ENCODE results near the gene SEMA3D. TPM values are rescaled to one million over a fixed set of nuclear protein-coding genes. Genes with fewer than 3 reads are reported as not detected.

SEMA3D gene
- total and polyA plus RNA-seq, 2 donors (not counting 1 experiment from before 2014, with no cell fraction given), result 0.46 to 0.59 TPM

DNA sequence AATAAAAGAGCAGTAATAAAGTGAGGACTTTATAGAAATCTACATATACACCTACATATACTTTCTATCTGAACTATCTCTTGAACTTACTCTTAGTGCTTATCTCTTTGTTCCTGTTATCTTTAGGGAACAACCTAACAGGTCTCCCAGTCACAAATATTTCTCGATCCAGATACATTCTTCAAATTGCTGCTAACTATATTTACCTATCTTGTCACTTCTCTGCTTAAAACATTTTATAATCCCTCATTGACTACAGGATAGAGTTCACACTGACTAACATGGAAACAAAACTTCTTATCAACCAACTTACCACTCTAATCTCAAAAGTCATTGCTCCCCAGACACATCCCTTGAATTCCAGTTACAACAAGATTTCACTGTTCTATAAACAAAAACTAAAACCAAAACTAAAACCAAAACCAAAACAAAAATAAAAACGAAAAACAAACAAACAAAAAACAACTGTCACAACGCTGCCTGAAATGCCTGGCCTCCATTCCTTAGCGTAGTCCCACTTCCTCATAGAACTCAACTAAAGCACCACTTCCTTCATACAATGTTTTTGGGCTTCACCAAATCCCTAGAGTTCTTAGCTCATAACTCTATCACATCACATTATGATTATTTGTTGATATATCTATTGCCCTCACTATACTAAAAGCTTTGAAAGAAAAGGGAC lies 134.7 kb downstream of the SEMA3D start:
- DNase-seq (no peak), ATAC-seq (ENCODE audit: low read depth) (no peak)
- no peaks in the 10 kb centered on the region for H3K27me3 ChIP-seq (replicated peaks in 1 of 4; ENCODE audit: control extremely low read depth in 1 of 4, control insufficient read depth in 3 of 4, insufficient read depth in 4 of 4, low read length in 3 of 4)
- no peaks in the 10 kb centered on the region for H3K9me3 ChIP-seq (ENCODE audit: control extremely low read depth in 1 of 3, control insufficient read depth in 2 of 3, insufficient read depth in 1 of 3, low read length in 2 of 3)
- Mint-ChIP-seq H3K27me3 (no peaks in the 10 kb centered on the region), H3K27ac (no peak overlapping the region), H3K4me3 (no peak overlapping the region), H3K4me1 (no peaks in the 10 kb centered on the region), H3K9me3 (ENCODE audit: insufficient read depth) (no peaks in the 10 kb centered on the region)
- H3K4me3 ChIP-seq (ENCODE audit: control extremely low read depth in 1 of 5, extremely low read depth in 1 of 5, insufficient read depth in 1 of 5, low read depth in 2 of 5, low read length in 4 of 5), result no peak overlapping the region
- no peaks in the 10 kb centered on the region for H3K4me1 ChIP-seq (ENCODE audit: control insufficient read depth in 2 of 2, insufficient read depth in 2 of 2, low read length in 2 of 2)
- H3K9ac ChIP-seq (ENCODE audit: low read length), result no peak overlapping the region
- intact Hi-C loops (cut with micrococcal nuclease), result no loop called here
- ChIA-PET POLR2A (no interaction called here), CTCF (interaction anchor here (0.9 to 1.3 kb wide), 3 partner anchors 10 to 413 kb away, joined by 3 to 4 read pairs (median 3); no protein-coding TSS in a partner anchor)
- H3K36me3 ChIP-seq (replicated peaks in 1 of 2; ENCODE audit: control extremely low read depth in 1 of 2, control insufficient read depth in 1 of 2, extremely low read depth in 1 of 2, insufficient read depth in 2 of 2, low read length in 1 of 2), result no peaks in the 10 kb centered on the region
- WGBS (ENCODE audit: insufficient coverage), result 87% methylated on average over 3 of the region's 4 CpGs
- no peak overlapping the region for H2AFZ ChIP-seq (ENCODE audit: insufficient read depth, low read depth, low read length, poor library complexity, severe bottlenecking)
- TF ChIP-seq EZH2 (IDR thresholded peaks at IDR 0.05; ENCODE audit: borderline replicate concordance, insufficient read depth, low read depth, low read length, poor library complexity, severe bottlenecking) (no peak), CTCF (IDR thresholded peaks at IDR 0.05) (no peak)
- no peaks in the 10 kb centered on the region for H3K79me2 ChIP-seq (ENCODE audit: control insufficient read depth, insufficient read depth, low read length)
- H3K4me2 ChIP-seq (replicated peaks; ENCODE audit: low read depth, low read length, poor library complexity, severe bottlenecking), result no peak overlapping the region
- H4K20me1 ChIP-seq (ENCODE audit: control insufficient read depth, insufficient read depth, low read length, poor library complexity, severe bottlenecking), result no peaks in the 10 kb centered on the region
- no peak overlapping the region for H3K27ac ChIP-seq (ENCODE audit: low read length in 2 of 2)

DNA sequence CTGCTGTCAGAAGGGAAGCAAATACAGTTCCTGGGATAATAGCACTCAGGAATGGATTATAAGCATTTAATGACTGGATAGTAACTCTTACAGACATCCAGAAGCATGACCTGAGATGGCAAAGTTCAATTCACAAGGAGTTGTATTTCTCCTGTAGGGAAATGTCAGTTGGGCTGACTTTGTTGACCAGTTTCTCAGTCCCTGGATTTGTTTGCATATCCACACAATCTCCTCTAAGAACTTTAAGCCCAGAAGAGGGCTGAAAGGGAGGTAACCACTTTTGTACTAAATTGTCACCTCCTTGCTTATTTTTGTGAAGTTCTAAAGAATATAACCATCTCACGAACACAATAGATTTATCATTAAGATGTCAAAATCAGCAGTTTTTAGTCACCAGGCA lies 140.3 kb downstream of the SEMA3D start:
- Histone ChIP-seq H3K4me2 (replicated peaks; ENCODE audit: low read depth, low read length, poor library complexity, severe bottlenecking) (no peak overlapping the region), H3K79me2 (ENCODE audit: control insufficient read depth, insufficient read depth, low read length) (no peaks in the 10 kb centered on the region), H3K27ac (ENCODE audit: low read length in 2 of 2) (no peak overlapping the region), H3K4me3 (ENCODE audit: control extremely low read depth in 1 of 5, extremely low read depth in 1 of 5, insufficient read depth in 1 of 5, low read depth in 2 of 5, low read length in 4 of 5) (no peak overlapping the region), H2AFZ (ENCODE audit: insufficient read depth, low read depth, low read length, poor library complexity, severe bottlenecking) (no peak overlapping the region), H3K27me3 (replicated peaks in 1 of 4; ENCODE audit: control extremely low read depth in 1 of 4, control insufficient read depth in 3 of 4, insufficient read depth in 4 of 4, low read length in 3 of 4) (no peaks in the 10 kb centered on the region), H3K9ac (ENCODE audit: low read length) (no peak overlapping the region), H3K36me3 (replicated peaks in 1 of 2; ENCODE audit: control extremely low read depth in 1 of 2, control insufficient read depth in 1 of 2, extremely low read depth in 1 of 2, insufficient read depth in 2 of 2, low read length in 1 of 2) (no peaks in the 10 kb centered on the region), H3K4me1 (ENCODE audit: control insufficient read depth in 2 of 2, insufficient read depth in 2 of 2, low read length in 2 of 2) (no peaks in the 10 kb centered on the region), H3K9me3 (ENCODE audit: control extremely low read depth in 1 of 3, control insufficient read depth in 2 of 3, insufficient read depth in 1 of 3, low read length in 2 of 3) (no peaks in the 10 kb centered on the region), H4K20me1 (ENCODE audit: control insufficient read depth, insufficient read depth, low read length, poor library complexity, severe bottlenecking) (no peaks in the 10 kb centered on the region)
- Mint-ChIP-seq H3K4me1 (no peaks in the 10 kb centered on the region), H3K4me3 (no peak overlapping the region), H3K27me3 (no peaks in the 10 kb centered on the region), H3K9me3 (ENCODE audit: insufficient read depth) (no peaks in the 10 kb centered on the region), H3K27ac (no peak overlapping the region)
- TF ChIP-seq EZH2 (IDR thresholded peaks at IDR 0.05; ENCODE audit: borderline replicate concordance, insufficient read depth, low read depth, low read length, poor library complexity, severe bottlenecking) (no peak), CTCF (IDR thresholded peaks at IDR 0.05) (no peak)
- POLR2A ChIA-PET, result no interaction called here
- CTCF ChIA-PET, result no interaction called here
- no peak for DNase-seq
- no peak for ATAC-seq (ENCODE audit: low read depth)
- intact Hi-C loops (cut with micrococcal nuclease), result no loop called here
- no CpG with 5 or more reads among the region's 1 CpG for WGBS (ENCODE audit: insufficient coverage)

Data from B cell (primary cell).